HG02884 (cell line): ENCODE results near the gene ANLN.
"Not testable (repeated sequence)": the region's sequence is repeated elsewhere in the genome, so short reads cannot be mapped to it uniquely, and the experiment has no call there.

Experiments used
- ATAC-seq: cut with Tn5 transposase; IDR thresholded peaks from one replicate; pipeline ENCODE4 v1.9.1; 2021; ENCODE audit warnings: mild to moderate bottlenecking, moderate library complexity; ENCODE audit not compliant: unreplicated experiment

Gene ANLN

DNA sequence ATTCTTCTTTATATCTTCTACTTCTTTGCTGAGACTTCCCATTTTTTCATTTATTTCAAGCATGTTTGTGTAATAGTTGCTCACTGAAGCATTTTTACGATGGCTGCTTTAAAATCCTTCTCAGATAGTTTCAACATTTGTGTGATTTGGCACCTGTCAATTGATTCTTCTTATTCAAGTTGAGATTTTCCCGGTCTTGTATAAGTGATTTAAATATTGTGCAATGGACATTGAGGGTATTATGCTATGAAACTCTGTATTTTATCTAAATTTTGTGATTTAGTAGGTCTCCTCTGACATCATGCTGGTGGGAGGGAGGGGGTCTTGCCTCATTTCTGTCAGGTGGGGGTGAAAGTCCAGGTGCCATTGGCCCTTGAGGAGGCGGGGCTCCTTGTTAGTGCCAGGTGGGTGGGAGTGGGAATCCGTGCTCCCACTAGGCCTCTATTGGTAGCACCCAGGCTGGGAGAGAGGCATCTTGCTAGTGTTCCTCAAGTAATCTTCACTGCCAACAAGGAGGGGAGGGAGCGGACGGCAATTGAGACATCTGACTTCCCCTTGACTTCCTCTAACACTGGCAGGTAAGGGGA is 73.0 kb downstream of the ANLN start:
- ATAC-seq, result no peak

DNA sequence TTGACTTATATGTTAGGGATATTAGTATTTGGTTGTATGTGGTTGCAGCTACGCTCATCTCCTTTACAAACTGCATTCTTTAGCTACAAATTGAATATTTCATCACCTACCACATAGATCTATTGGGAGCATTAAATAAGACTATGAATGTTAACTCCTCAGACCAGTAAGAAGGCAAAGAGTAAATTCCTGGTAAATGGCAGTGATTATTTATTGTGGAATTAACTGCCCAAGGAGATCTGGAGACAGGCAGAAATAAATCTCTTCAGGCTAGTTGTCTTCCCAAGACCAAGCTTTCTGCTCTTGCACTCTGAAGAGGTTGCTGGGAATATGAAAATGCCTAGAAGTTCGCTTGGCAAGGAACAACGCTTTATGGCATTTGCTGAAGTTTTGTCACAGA is 74.6 kb downstream of the ANLN start:
- ATAC-seq, result no peak

- ATAC-seq, result not testable (repeated sequence)
Measured at GRCh38 chr7:36466001-36466400, 76.3 kb downstream of the ANLN start.

DNA sequence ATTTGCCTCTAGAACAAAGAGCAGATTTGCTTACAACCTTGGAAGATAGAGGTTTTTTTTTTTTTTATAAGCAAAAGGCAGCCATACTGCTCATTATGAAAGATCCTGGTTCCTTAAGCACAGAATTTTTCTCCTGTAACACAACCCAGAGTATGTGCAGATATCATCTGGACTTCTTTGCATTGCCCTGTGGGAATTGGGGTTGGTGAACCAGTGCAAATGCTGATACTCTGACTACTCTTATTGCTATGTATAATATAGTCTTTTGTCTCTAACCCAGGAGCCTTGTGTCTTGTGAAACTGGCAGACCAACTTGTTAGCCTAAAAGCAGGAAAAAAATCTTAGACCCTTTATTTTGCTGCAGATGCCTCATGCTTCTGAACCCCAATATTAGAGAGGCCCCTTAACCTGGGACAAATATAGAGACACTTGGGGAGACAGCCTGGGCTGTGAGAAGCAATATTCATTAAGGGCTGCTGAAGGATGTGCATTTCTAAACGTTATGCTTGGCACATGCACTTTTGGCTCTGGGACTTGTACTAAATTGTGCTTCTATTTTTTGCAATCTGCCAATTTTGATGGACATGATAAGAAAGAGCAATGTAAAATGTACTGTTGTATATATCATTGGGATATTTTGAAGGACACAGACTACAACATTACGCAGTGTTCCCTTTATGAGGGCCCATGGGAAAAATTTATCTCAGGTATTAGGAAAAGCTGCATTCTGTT is 78.9 kb downstream of the ANLN start:
- no peak for ATAC-seq

DNA sequence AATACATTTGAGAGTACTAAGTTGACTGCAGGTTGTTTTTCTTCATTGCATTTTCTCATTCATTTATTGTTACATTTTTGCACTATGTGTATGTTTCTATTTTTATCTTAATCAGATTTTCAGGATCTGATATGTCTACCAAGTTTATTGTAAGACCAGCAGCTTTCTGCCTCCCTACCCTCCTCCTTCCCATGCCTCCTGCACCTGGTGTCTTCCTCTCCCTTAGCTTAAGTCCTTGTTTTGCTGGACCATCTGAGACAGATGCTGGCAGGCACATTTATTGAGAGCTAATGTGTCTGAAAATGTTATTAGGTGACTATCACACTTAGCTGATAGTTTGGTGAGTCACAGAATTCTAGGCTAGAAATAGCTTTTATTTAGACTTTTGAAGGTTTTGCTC is 79.6 kb downstream of the ANLN start:
- no peak for ATAC-seq

DNA sequence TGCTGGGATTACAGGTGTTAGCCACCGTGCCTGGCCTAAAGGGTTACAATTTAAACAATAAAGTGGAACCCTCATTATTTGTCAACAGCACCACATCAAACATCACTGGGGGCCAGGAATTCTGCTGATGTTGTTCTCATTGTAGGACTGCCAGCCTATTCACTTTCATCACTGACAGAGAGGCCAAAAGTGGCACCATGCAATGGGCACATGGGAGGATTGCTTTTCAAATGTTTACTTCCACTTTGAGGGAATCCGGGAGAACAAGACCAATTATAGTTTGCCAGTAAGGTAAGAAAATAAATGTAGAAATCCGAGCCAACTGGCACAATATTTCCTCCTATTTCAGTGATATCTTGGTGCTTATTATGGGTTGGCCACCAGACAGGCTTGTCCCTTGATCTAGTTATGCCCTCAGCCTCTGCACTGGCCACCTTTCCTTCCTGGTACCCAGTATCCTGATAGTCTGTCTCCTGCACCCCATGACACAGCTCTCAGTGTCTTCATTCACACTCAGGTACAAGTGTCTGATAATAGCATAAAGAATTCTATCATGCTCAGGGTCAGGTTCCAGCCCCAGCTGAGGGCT is 82.6 kb downstream of the ANLN start:
- no peak for ATAC-seq

- ATAC-seq, result no peak
Measured at GRCh38 chr7:36473454-36474282, 84.0 kb downstream of the ANLN start.

DNA sequence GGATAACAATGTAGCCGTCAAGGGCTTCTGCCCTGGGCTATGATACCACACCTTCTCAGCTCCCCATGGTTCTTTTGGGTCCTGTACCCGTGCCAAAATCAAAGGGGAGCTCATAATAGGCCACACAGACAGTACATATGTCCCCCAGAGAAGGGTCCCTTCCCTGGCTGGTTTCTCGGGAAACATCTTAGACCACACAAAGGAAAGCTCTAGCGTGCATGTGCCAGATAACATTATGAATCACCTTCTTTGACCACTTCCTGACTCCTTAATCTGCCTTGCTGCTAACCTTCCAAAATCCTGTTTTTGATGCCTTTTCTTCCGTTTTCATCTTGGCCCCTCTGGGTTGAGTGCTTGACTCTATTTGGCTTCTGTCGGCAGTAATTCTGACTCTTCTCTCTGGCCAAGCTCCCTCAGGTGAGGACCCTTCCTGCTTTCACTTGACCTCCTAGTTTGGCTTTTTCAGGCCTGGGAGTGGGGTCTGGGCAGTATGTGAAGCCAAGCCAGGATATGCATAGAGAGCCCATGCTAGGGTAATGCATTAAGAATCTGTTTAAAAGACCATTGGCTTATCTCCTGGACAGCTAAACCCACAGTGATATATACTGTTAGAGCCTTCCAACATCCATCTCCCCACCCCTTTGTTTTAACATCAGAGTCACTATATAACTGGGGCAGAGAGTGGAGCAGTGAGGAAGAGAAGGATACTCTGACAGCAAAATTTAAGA is 84.8 kb downstream of the ANLN start:
- ATAC-seq, result no peak

DNA sequence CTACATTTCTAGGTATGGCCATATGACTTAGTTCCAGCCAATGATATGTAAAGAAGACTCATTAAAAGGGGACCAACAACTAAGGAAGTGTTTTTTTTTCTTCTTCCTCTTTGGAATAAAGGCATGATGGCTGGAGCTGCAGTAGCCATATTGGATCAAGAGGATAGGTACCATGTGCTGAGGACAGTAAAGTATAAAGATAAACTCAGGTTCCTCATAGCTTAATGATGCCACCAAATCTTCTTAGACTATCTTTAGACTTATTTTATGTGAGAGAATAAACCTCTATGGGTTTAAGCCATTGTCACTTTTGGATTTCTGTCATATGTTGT is 85.3 kb downstream of the ANLN start:
- ATAC-seq, result no peak

DNA sequence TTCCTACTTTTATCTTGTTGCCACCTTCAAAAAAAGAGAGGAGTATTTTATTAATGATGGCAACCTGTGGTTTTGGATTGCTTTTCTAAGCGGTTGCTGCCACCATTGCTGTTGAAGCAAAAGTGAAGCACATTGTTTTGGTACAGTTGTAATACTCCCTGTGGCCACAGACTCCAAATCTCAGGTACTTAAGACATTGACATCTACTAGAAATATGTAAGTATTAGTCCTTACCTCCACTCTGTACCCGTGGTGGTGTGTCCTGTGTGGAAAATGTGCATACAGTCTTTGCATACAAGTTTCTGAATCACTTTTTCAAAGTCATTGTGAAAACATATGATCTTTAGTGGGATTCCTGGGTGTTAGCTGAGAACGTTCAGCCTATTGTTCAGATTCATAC is 85.7 kb downstream of the ANLN start:
- ATAC-seq, result no peak

- ATAC-seq, result no peak
Measured at GRCh38 chr7:36478745-36479144, 89.1 kb downstream of the ANLN start.

GRCh38 chr7:36483853-36484252 is 94.2 kb downstream of the ANLN start:
- ATAC-seq, result not testable (repeated sequence)

- no peak for ATAC-seq
Measured at GRCh38 chr7:36484265-36484664, 94.6 kb downstream of the ANLN start.

DNA sequence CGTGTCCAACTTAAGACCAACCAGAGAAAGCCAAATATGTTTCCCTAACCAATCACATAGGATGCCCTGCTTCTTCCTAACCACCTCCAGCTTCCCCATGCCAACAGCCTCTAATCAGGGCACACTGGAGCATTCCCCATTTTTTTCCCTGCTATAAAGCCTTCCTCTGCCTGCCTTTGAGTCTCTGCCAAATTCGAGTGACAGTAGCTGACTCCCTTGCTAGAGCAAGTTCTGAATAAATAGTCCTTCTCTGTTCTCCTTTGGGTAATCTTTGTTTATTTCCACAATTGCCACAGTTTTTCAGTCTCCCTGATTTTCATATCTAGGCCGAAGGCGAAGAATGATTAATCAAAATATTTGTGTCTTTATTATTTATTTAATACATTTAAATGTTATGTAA is 96.7 kb downstream of the ANLN start:
- ATAC-seq, result no peak

- no peak for ATAC-seq
Measured at GRCh38 chr7:36487756-36488336, 98.2 kb downstream of the ANLN start.

DNA sequence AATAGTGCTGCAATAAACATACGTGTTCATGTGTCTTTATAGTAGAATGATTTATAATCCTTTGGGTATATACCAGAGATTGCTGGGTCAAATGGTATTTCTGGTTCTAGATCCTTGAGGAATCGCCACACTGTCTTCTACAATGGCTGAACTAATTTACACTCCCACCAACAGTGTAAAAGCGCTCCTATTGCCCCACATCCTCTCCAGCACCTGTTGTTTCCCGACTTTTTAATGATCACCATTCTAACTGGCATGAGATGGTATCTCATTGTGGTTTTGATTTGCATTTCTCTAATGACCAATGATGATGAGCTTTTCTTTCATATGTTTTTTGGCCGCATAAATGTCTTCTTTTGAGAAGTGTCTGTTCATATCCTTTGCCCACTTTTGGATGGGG is 99.0 kb downstream of the ANLN start:
- ATAC-seq, result not testable (repeated sequence)

- ATAC-seq, result no peak
Measured at GRCh38 chr7:36490419-36490830, 100.8 kb downstream of the ANLN start.

GRCh38 chr7:36491317-36491716 is 101.7 kb downstream of the ANLN start:
- ATAC-seq, result no peak

- ATAC-seq, result no peak
Measured at GRCh38 chr7:36496576-36496975, 106.9 kb downstream of the ANLN start.

- not testable (repeated sequence) for ATAC-seq
Measured at GRCh38 chr7:36497176-36497575, 107.5 kb downstream of the ANLN start.

- no peak for ATAC-seq
Measured at GRCh38 chr7:36497775-36498174, 108.1 kb downstream of the ANLN start.
